Spleen (tissue), 11 donors: ENCODE results near the gene FGFR2. TPM values are rescaled to one million over a fixed set of nuclear protein-coding genes. Genes with fewer than 3 reads are reported as not detected.

Source experiments
- DNase-seq: peaks from one replicate; pipeline ENCODE4 v3.0.0-alpha.2; 2020
- H3K27ac ChIP-seq, 8 donors: fragments of 200-600 bp; sonication (generic) in 7 of 8; 1 replicate in 4 of 8; 2 replicates in 4 of 8; pipeline versions ENCODE4 v1.5.0 to v1.8.0; 2016 to 2021; ENCODE audit warnings: inconsistent platforms in 4 of 8, mild to moderate bottlenecking in 4 of 8, moderate library complexity in 1 of 8
- H3K27me3 ChIP-seq, 7 donors: fragments of 200-600 bp; sonication (generic) in 6 of 7; replicated peaks in 1 of 7; 1 replicate in 4 of 7; 2 replicates in 3 of 7; pipeline versions ENCODE4 v1.5.0 to v1.8.0; 2016 to 2021; ENCODE audit warnings: inconsistent platforms in 3 of 7, mild to moderate bottlenecking in 1 of 7
- H3K36me3 ChIP-seq, 6 donors: fragments of 200-600 bp; sonication (generic) in 5 of 6; 1 replicate in 4 of 6; 2 replicates in 2 of 6; pipeline versions ENCODE4 v1.5.0 to v1.8.0; 2016 to 2021; ENCODE audit warnings: inconsistent platforms in 2 of 6
- H3K4me1 ChIP-seq, 6 donors: fragments of 200-600 bp; sonication (generic) in 5 of 6; 1 replicate in 3 of 6; 2 replicates in 3 of 6; pipeline versions ENCODE4 v1.5.0 to v1.8.0; 2016 to 2021; ENCODE audit warnings: inconsistent platforms in 3 of 6
- H3K4me3 ChIP-seq, 8 donors: fragments of 200-600 bp; sonication (generic) in 7 of 8; 1 replicate in 4 of 8; 2 replicates in 4 of 8; pipeline versions ENCODE4 v1.5.0 to v1.8.0; 2016 to 2021; ENCODE audit warnings: inconsistent platforms in 4 of 8, mild to moderate bottlenecking in 4 of 8, moderate library complexity in 2 of 8
- H3K9me3 ChIP-seq, 8 donors: fragments of 200-600 bp; sonication (generic) in 7 of 8; 1 replicate in 4 of 8; 2 replicates in 4 of 8; pipeline versions ENCODE4 v1.5.0 to v1.8.0; 2016 to 2021; ENCODE audit warnings: inconsistent platforms in 4 of 8
- POLR2A ChIP-seq, 3 donors: fragments of 450-650 bp; IDR thresholded peaks; one replicate each; pipeline ENCODE4 v1.5.1; 2017; ENCODE audit warnings: antibody characterized with exemption in 3 of 3, mild to moderate bottlenecking in 1 of 3
- POLR2AphosphoS5 ChIP-seq, 3 donors: sonication (generic); formaldehyde crosslinking; IDR thresholded peaks; one replicate each; pipeline ENCODE4 v1.5.1; 2017; ENCODE audit warnings: antibody characterized with exemption in 3 of 3
- WGBS, 5 donors: extraction: QIAGEN DNeasy Blood & Tissue Kit in 3 of 5; methylation state at CpG; one replicate each; pipeline versions ENCODE4 v1.1.5 to v1.1.7; 2013 to 2018; 5-methylcytosine and 5-hydroxymethylcytosine counted together
- intact Hi-C: fragments of 100-400 bp; cut with DNase I; formaldehyde crosslinking; loops from one replicate; pipeline ENCODE4 v1.15.0; 2023; ENCODE audit warnings: low total_unique reads
- polyA plus RNA-seq, 3 donors: library from polyadenylated mRNA; stranded (reverse); fragments of 200-250 nt; gene quantifications; one replicate each; pipeline ENCODE4 v1.2.1, GENCODE V29; 2013
- total RNA-seq, 7 donors: library from RNA; depleted of rRNA in 3 of 7; stranded (reverse); fragments of >200 nt in 3 of 7; fragmentation: NEBNext Ultra II Directional in 4 of 7; extraction: Animal tissue kit (Norgen Biotek cat#: 25700) in 4 of 7; gene quantifications; one replicate each; pipeline versions ENCODE4 v1.1.0 to v1.2.1, GENCODE V29; 2016 to 2021
- TF ChIP-seq, protein P1 (sequence below), 11 experiments: fragments of 200-600 bp in 7 of 11; fragments of 450-650 bp in 4 of 11; sonication (generic) in 4 of 11; IDR thresholded peaks in 8 of 11; conservative IDR thresholded peaks in 3 of 11; 1 replicate in 7 of 11; 2 replicates in 4 of 11; pipeline versions ENCODE4 v1.4.0 to v1.8.0; 2016 to 2021; ENCODE audit warnings: antibody characterized with exemption in 11 of 11, inconsistent platforms in 4 of 11, mild to moderate bottlenecking in 1 of 11
- donor health status: healthy with polysubstance abuse.
- donor health status: DM: no; HTN: no; CAD: no; lungs with moderate emphysema.
- donor health status: DM: no; HTN: no; CAD: no.
- donor health status: Bipolar disorder and iron deficiency.
- donor health status: healthy.
- donor health status: DM: no; HTN: no; CAD: no.
- donor health status: DM: yes; HTN: yes; CAD: no.

The FGFR2 gene
- total and polyA plus RNA-seq, 10 donors: 0.24 to 1.8 (median 0.91) TPM

DNA sequence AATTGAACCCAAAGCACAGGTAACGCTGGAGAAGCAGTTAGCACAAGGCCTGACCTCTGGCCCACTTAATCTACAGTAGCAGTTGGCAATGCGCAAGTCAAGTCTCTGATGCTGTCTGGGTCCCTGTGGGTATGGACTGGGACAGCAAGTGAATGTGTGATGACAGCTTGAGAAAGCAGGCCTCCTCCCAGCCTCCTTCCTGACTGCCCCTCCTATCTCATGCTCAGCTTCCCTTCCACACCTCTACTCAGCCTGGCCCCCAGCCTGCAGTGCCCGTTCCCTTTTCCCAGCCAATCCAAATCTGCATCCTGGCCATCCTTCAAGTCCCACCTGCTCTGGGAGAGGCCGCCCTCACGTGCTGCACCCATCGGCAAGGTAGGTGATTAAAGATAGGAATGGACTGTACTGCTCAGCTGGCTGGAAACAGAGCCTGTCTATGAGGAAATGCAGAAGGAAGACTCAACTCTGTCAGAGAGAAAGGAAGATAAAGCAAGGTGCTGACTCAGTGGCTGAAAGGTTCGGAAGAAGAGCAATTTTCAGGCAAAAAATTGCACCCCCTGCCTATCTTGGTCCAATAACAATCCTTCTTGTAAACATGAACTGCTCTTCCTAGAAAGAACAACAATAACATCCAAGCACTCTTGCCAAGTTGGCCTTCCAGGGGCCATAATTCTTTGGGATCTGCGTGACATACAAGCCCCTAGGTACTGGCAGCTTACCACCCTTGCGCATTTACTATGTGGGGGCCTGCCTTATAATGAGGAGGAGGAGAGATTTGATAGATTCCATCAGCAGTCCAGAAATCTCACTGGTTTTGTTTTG, 16.6 kb upstream of the FGFR2 start:
- Histone ChIP-seq H3K9me3 (peaks cover 0 to 16% (median 7%) of the 10 kb centered on the region in 8 donors), H3K36me3 (no peaks in the 10 kb centered on the region), H3K27me3 (peaks cover 0 to 25% (median 0%) of the 10 kb centered on the region in 7 donors), H3K4me1 (no peaks in the 10 kb centered on the region), H3K27ac (no peak overlapping the region), H3K4me3 (no peak overlapping the region)
- TF ChIP-seq POLR2A (IDR thresholded peaks at IDR 0.05): no peak
- no peak for TF ChIP-seq POLR2AphosphoS5 (IDR thresholded peaks at IDR 0.05)
- TF ChIP-seq, protein P1, sequence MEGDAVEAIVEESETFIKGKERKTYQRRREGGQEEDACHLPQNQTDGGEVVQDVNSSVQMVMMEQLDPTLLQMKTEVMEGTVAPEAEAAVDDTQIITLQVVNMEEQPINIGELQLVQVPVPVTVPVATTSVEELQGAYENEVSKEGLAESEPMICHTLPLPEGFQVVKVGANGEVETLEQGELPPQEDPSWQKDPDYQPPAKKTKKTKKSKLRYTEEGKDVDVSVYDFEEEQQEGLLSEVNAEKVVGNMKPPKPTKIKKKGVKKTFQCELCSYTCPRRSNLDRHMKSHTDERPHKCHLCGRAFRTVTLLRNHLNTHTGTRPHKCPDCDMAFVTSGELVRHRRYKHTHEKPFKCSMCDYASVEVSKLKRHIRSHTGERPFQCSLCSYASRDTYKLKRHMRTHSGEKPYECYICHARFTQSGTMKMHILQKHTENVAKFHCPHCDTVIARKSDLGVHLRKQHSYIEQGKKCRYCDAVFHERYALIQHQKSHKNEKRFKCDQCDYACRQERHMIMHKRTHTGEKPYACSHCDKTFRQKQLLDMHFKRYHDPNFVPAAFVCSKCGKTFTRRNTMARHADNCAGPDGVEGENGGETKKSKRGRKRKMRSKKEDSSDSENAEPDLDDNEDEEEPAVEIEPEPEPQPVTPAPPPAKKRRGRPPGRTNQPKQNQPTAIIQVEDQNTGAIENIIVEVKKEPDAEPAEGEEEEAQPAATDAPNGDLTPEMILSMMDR (IDR thresholded peaks at IDR 0.05 in 8 of 11, conservative IDR thresholded peaks at IDR 0.05 in 3 of 11): no peak
- intact Hi-C loops: no loop called here
- peak; percentile 36 for DNase-seq
- WGBS, 5 donors: 88 to 90% (median 90%) methylated on average over 9 of the region's 9 CpGs

DNA sequence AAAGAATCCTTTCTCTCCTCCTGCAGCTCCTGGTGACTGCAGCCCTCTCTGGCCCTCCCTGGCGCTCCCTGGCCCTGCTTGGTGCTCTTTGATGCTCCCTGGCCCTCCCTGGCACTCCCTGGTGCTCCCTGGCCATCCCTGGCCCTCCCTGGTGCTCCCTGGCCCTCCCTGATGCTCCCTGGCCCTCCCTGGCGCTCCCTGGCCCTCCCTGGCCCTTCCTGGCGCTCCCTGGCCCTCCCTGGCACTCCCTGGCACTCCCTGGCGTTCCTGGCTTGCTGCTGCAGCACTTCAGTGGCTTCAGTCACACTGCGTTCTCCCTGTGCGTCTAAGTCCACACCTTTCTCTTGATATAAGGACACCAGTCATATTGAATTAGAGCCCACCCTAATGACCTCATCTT, 15.2 kb upstream of the FGFR2 start:
- H3K9me3 ChIP-seq: peaks cover 0 to 5% (median under 1%) of the 10 kb centered on the region in 8 donors
- H3K27me3 ChIP-seq: peaks cover 0 to 38% (median 8%) of the 10 kb centered on the region in 7 donors
- peaks cover 0 to 6% (median 5%) of the 10 kb centered on the region in 6 donors for H3K4me1 ChIP-seq
- no peak overlapping the region for H3K27ac ChIP-seq
- WGBS, 5 donors: 60 to 74% (median 70%) methylated on average over 6 of the region's 6 CpGs
- DNase-seq: peak; percentile 44
- no peak overlapping the region for H3K4me3 ChIP-seq
- no peaks in the 10 kb centered on the region for H3K36me3 ChIP-seq
- TF ChIP-seq POLR2A (IDR thresholded peaks at IDR 0.05) (no peak), POLR2AphosphoS5 (IDR thresholded peaks at IDR 0.05) (no peak)
- TF ChIP-seq, protein P1 (IDR thresholded peaks at IDR 0.05 in 8 of 11, conservative IDR thresholded peaks at IDR 0.05 in 3 of 11): no peak
- intact Hi-C loops: no loop called here

DNA sequence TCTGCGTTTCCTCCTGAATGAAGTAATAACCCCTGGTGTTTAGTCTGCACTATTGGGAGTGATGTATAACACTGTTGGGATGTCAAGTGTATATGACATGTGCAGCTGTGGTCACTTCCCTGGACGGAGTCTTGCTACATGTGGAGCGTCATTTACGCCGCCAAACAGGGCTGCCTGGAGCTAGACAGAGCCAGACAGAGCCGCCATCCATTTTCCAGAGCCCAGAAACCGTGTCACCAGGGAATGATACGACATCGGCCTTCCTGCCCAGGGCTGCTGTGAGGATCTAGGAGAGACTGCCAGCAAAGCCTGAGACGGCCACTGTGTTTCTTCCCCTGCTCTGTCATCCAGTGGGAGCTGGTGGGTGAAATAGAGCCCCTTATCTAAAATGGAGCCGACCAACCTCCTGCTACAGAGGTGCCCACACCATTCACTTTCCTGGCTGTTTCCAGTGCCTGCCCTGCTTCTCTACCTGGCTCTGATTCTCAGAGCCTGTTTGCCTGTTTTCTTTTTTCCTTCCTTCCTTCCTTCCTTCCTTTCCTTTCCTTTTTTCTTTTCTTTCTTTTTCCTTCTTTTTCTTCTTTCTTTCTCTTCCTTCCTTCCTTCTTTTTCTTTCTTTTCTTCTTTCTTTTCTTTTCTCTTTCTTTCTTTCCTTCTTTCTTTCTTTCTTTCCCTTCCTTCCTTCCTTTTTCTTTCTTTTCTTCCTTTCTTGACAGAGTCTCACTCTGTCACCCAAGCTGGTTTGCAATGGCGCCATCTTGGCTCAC, 13.3 kb upstream of the FGFR2 start:
- WGBS, 5 donors: 67 to 80% (median 76%) methylated on average over 11 to 12 of the region's 12 CpGs
- intact Hi-C loops: no loop called here

More for the DNA sequence above, 13.3 kb upstream of the FGFR2 start:
- Histone ChIP-seq H3K27me3 (peaks cover 0 to 49% (median 14%) of the 10 kb centered on the region in 7 donors), H3K9me3 (no peaks in the 10 kb centered on the region), H3K27ac (no peak overlapping the region), H3K4me1 (peaks cover 0 to 10% (median 6%) of the 10 kb centered on the region in 6 donors), H3K36me3 (no peaks in the 10 kb centered on the region), H3K4me3 (no peak overlapping the region)
- TF ChIP-seq, protein P1 (IDR thresholded peaks at IDR 0.05 in 8 of 11, conservative IDR thresholded peaks at IDR 0.05 in 3 of 11): no peak
- TF ChIP-seq POLR2AphosphoS5 (IDR thresholded peaks at IDR 0.05) (no peak), POLR2A (IDR thresholded peaks at IDR 0.05) (no peak)
- peak; percentile 39 for DNase-seq
